ENCODE results near the gene SLC39A3.
"Not testable (repeated sequence)": the region's sequence is repeated elsewhere in the genome, so short reads cannot be mapped to it uniquely, and the experiment has no call there.

The SLC39A3 gene

DNA sequence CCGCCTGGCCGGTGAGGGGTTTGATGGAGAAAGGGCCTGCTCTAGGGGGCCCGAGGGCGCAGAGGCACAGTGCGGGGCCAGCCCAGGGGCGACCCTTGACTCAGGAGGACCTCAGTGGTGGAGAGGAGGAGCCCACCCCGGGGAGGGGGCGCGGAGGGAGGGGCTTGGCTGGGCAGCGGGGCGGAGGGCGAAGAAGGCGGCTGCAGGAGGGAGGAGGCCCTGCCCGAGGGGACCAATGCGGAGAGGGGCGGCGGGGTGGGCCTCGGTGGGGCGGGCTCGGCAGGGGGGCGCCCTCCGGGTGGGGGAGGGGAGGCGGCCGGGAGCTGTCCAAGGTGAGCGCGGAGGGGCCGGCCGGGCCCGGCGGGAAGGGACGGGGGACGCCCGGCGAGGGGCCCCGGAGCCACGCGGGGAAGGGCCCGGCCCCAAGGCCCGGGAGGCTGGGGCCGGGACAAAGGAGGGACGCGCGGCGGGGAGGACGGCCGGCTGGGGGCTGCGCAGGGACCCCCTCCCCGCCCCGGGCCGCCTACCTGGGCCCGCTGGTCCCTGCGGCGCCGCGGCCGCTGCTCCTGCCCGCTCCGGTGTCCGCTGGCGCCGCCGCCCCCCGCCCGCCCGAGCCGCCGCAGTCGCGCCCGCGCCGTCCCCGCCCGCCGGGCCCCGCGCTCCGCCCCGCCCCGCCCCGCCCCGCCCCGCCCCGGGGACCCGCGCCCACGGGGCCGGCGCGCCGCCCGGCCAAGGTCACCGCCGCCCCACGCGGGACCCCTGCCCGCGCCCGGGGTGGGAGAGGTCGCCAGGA, 18.8 kb downstream of the SLC39A3 start, which contains the start of gene DIRAS1:
DIRAS1 (minus strand) TSS at position 596 of the 793 bp plus-strand sequence. CDS start 3,566 bp downstream, outside the sequence.
- no peak for DNase-seq

DNA sequence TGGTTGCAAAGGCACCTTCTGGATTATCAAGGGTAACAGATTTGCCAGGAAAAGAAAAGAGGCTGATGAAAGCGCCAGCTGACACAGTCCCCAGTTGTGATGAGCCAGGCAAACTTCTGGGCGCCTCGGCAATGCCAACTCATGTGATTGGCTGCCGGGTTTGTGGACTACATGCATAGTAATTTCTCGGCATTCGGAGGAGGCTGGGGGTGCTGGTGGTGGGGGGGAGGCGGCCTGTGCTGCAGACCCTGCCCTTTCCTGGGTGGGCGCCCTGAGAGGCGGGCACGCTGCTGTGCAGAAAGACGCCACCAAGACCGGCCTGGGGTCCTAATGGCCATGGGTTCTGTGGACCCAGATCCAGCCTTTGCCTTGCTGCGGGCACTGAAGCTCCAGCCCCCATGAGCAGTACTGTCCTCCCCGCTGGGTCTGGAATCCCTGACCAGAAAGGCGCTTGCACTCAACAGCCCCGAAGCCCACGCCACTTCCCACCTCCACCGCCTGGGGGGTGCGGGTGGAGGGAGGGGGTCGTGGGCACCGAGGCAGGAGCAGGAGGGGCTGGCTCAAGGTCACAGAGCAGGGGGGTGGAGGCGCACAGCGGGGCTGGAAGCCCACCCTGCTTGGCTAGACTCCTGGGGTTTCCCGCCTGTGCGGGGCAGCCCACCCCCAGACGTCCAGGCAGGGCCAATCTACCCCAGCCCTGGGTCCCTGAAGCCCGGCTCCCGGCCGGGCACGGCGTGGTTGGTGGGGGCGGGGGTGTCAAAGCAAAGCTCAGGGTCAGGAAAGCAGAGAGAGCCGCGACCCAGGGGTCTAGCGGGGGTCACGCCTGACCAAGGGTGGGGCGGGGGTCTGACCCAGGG, 19.7 kb downstream of the SLC39A3 start:
- peak; percentile 43 for DNase-seq

DNA sequence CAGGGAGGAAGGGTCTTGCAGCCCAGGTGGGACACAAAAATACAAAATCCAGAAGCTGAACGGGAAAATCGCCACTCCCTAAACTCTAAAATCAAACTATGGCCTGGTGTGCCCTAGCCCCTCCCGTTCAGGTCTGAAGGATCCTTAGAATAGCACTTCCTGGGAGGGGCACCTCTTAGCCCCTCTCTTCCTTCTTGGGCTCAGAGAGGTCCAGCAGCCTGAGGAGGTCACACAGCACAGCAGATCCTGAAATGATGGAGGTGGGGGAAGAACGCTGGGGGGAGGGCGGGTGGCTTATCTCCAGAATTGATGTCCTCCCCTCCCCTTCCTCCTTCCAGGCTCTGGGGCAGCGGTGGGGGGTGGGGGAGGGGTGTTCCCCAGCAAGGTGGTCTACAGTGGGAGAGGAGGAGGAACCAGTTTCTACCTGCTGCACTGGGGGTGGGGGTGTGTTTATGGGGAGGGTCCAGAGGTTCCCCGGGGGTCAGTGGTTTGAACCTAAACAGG, 20.5 kb downstream of the SLC39A3 start:
- no peak for DNase-seq

DNA sequence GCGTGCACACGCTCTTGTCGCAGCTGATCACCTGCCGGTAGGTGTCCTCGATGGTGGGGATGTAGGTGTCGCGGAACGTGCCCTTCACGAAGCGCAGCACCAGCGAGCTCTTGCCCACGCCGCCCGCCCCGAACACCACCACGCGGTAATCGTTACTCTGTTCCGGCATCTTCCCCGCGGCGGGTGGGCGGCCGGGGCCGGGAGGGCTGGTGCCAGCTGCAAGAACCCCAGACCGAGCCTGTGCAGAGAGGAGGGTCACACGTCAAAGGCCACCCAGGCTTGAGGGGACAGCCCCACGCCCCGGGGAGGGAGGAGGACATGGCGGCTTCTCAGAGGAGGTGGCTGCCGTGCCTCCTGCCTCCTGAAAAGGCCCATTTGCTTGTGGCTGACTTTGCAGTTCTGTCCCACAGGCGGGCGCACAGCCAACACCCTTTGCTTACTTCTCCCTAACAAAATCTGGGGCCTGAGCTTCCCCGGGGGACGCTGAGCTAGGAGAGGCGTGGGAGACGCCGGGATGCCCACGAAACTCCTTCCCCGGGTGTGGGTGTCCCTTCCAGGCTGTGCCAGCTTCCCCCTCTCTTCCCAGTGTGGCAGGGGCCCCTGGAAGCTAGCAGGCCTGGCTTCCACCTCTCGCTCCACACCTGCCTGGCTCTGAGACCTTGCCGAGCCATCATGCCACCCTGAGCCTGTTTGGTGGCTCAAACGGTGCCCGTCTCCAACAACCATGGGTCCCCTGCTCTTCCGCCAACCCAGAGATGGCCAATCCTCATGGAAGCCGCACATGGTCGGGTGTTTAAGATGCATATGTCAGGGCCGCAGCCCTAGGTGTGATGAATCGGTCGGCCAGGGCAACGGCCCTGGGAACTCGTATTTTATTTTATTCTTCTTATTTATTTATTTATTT, 21.9 kb downstream of the SLC39A3 start:
- DNase-seq, result peak; percentile 41

DNA sequence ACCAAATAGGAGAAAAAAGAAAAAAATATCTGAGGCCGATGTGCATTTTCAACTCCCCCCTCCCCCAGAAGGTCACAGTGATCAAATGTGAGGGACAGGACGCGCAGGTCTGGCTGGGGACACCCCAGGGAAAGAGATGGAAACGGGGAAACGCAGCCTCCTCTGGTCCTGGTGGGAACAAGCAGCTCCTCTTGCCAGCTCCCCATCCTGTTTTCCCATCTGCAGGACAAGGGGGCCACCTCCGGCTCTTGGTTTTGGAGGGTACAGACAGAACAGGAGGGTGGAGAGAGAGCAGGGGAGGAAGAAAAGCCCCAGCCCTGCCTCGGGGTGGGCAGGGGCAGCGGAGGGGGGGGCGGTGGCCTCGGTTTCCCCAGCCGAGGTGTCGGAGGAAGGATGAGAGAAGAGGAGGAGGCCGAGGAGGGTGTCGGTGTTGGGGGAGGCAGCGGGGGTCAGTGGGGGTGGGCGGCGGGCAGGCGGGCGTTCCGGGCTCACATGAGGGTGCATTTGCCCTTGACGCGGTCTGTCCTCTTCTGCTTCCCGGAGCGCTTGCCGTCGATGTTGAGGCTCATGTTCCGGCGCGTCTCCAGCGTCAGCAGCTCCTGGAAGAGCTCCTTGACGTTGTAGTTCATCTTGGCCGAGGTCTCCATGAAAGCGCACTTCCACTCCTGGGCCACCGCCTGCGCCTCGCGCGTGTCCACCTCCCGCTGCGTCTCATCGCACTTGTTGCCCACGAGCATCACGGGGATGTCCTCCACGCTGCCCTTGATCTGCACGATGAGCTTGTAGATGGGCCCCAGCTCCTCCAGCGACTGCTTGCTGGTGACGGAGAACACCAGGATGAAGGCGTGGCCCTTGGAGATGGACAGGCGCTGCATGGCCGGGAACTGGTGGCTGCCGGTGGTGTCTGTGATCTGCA, 22.8 kb downstream of the SLC39A3 start:
- DNase-seq, result no peak

GRCh38 chr19:2716275-2716650, 23.6 kb downstream of the SLC39A3 start:
- DNase-seq, result no peak

- no peak for DNase-seq
Measured at GRCh38 chr19:2715470-2716274, 24.1 kb downstream of the SLC39A3 start.

DNA sequence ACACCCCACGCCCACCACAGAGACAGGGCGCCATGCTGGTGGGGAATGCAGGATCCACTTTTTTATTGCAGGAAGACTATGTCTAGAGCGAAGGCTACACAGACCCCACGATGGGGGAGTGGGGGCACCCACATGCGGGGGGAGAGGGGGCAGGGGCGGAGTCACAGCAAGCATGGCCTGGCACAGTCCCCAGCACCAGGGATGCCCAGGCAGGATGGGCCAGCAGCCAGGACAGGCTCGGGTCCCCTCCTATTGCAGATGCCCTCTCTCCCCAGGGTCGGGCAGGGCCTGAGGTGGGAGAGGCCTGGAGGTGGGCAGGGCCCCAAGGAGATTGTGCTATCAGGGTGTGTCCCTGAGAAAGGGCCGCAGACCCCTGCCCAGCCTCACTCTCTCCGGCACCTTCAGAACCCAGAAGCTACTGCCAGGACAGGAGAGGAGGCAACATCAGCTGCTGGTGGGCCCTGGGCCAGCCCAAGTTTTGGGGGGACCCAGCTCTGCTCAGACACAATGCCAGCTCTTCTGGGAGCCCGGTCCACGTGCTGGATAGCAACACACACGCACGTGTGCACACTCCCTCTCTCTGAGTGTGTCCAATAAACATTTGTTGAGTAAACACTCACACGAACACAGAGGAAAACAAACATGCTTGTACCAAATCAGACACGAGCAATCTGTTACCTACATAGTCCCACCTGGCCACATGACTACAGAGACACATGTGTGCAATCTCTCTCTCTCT, 25.1 kb downstream of the SLC39A3 start:
- DNase-seq, result no peak

- DNase-seq, result not testable (repeated sequence)
Measured at GRCh38 chr19:2714102-2714501, 25.7 kb downstream of the SLC39A3 start.

DNA sequence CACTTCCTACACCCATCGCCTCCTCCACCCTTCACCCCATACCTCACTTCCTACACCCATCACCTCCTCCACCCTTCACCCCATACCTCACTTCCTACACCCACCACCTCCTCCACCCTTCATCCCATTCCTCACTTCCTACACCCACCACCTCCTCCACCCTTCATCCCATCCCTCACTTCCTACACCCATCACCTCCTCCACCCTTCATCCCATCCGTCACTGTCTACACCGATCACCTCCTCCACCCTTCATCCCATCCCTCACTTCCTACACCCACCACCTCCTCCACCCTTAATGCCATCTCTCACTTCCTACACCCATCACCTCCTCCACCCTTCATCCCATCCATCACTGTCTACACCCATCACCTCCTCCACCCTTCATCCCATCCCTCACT, 26.6 kb downstream of the SLC39A3 start:
- not testable (repeated sequence) for DNase-seq

DNA sequence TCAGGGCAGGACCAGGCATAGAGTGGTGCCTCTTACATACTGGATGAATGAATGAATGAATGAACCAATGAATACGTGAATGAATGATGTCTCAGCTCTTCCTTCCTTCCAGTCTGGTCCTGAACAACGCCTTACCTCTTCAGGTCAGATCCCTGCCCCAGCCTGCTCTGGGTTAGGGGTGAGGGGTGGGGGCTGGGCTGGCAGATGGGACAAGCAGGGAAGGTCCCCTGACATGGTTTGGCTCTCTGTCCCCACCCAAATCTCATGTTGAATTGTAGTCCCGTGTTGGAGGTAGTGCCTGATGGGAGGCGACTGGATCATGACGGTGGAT, 28.0 kb downstream of the SLC39A3 start:
- DNase-seq, result no peak

GRCh38 chr19:2711172-2711874, 28.5 kb downstream of the SLC39A3 start:
- no peak for DNase-seq

- no peak for DNase-seq
Measured at GRCh38 chr19:2706251-2706650, 33.6 kb downstream of the SLC39A3 start.

- no peak for DNase-seq
Measured at GRCh38 chr19:2703691-2704216, 36.1 kb downstream of the SLC39A3 start.

DNA sequence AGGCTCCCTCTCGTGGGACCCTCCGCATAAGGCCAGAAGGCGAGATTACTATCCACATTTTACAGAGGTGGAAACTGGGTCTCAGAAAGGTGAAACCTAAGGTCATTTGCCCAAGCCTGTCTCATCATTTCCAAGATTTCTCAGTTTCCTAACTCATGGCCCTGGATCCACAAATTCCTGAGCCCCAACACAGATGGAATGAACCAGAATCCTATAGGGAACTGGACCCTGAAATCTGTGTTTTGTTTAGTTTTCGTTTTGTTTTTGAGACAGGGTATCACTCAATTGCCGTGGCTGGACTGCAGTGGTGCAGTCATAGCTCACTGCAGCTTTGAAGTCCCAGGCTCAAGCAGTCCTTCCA, 36.8 kb downstream of the SLC39A3 start:
- no peak for DNase-seq

DNA sequence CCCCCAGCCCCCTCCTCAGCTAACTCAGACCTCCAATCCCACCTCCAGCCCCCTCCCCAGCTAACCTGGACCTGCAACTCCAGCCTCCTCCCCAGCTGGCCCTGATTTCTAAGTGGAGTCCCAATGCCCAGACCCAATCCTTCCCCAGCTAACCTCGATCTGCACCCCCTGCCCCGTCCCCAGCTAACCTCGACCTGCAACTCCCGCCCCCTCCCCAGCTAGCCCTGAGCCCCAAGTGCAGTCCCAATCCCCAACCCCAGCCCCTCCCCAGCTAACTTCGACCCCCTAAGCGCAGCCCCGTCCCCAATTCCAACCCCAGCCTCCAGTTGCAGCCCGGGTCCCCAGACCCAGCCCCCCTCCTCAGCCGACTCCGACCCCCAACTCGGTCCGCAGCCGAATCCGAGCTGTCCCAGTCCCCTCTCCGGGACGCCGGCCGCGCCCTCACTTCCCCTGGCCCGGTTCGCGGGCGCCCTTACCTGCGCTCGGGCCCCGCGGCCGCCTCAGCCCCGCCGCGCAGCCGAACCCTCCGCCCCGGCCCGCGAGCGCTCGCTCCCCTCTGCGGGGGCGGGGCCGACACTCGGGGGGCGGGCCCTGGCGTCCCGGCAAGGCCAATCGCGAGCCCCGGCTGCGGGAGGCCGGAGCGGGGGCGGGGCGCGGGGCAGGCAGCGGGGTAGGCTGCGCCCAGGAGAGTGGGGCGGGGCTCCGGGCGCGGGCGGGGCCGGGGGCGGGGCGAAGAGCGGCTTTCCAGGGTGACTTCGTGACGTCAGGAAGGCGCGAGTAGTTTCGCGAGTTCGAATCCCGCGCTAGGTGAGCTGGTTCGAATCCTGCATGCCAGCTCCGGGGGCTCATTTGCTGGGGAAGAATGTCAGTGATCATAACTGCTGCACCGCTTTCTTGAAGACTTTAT, 37.4 kb downstream of the SLC39A3 start, which contains the start of gene GNG7:
GNG7 (minus strand) TSS at position 525 of the 907 bp plus-strand sequence. CDS start 182,006 bp downstream, outside the sequence.
- DNase-seq, result peak; percentile 96

GRCh38 chr19:2701361-2702169, 38.3 kb downstream of the SLC39A3 start:
- DNase-seq, result no peak
